ENCODE data around the gene TBC1D14.

The TBC1D14 gene

GRCh38 chr4:6960628-6961412, 51.2 kb downstream of the TBC1D14 start:
- Histone ChIP-seq H3K27ac (ENCODE audit: low read length) (no peak overlapping the region), H3K27me3 (ENCODE audit: low read depth, low read length) (no peaks in the 10 kb centered on the region), H4K20me1 (ENCODE audit: insufficient read depth, low read length) (peaks cover 49% of the 10 kb centered on the region), H3K4me2 (ENCODE audit: low read length) (no peak overlapping the region), H2AFZ (ENCODE audit: low read depth, low read length) (no peak overlapping the region), H3K79me2 (ENCODE audit: low read length) (peaks cover 31% of the 10 kb centered on the region), H3K9me3 (ENCODE audit: insufficient read depth, low read length) (no peaks in the 10 kb centered on the region), H3K36me3 (replicated peaks; ENCODE audit: low read depth, low read length) (peaks cover 3% of the 10 kb centered on the region), H3K4me3 (ENCODE audit: low read length) (no peak overlapping the region), H3K9ac (ENCODE audit: low read length) (no peak overlapping the region), H3K4me1 (ENCODE audit: low read length) (peaks cover 32% of the 10 kb centered on the region)
- TF ChIP-seq, protein P1, sequence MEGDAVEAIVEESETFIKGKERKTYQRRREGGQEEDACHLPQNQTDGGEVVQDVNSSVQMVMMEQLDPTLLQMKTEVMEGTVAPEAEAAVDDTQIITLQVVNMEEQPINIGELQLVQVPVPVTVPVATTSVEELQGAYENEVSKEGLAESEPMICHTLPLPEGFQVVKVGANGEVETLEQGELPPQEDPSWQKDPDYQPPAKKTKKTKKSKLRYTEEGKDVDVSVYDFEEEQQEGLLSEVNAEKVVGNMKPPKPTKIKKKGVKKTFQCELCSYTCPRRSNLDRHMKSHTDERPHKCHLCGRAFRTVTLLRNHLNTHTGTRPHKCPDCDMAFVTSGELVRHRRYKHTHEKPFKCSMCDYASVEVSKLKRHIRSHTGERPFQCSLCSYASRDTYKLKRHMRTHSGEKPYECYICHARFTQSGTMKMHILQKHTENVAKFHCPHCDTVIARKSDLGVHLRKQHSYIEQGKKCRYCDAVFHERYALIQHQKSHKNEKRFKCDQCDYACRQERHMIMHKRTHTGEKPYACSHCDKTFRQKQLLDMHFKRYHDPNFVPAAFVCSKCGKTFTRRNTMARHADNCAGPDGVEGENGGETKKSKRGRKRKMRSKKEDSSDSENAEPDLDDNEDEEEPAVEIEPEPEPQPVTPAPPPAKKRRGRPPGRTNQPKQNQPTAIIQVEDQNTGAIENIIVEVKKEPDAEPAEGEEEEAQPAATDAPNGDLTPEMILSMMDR (IDR thresholded peaks at IDR 0.05; ENCODE audit: low read depth, low read length) = no peak
- TF ChIP-seq EZH2phosphoT487 (IDR thresholded peaks at IDR 0.05; ENCODE audit: low read depth) = no peak

DNA sequence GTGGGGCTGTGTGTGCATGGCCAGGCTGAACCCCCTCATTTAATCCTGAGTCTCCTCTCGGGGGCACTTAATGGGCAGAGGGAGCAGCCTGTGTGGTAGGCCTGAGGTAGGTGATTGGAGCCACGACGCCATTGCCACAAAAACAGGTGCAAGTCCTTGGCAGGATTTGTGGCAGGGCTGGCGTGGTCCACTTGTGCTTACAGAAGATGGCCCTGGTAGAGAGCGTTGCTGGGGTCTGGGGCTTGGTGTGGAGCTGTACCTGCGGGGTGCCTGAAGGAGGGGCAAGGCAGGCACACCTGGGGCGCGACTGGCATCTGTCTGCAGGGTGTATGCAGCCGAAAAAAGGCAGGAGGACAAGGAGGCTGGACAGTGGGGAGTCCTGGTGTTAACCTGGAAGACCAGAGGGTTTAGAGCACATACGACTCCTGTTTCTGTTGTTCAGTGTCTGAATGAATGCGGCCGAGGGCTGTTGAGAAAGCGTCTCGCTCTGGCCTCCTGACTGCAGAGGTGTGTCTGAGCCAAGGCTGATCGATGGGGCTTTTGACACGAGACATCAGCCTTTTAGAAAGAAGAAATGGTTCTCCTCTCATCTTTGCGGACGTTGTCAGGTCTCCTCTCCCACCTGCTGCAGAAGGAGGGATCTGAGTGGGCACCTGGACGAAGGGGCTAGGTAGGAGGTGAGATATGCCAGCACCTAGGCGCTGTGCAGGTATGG, 52.0 kb downstream of the TBC1D14 start:
- H3K4me3 ChIP-seq (ENCODE audit: low read length) = no peak overlapping the region
- peaks cover 32% of the 10 kb centered on the region for H3K4me1 ChIP-seq (ENCODE audit: low read length)
- peaks cover 45% of the 10 kb centered on the region for H4K20me1 ChIP-seq (ENCODE audit: insufficient read depth, low read length)
- no peak overlapping the region for H3K9ac ChIP-seq (ENCODE audit: low read length)
- TF ChIP-seq EZH2phosphoT487 (IDR thresholded peaks at IDR 0.05; ENCODE audit: low read depth) = no peak
- TF ChIP-seq, protein P1 (IDR thresholded peaks at IDR 0.05; ENCODE audit: low read depth, low read length) = no peak
- H3K9me3 ChIP-seq (ENCODE audit: insufficient read depth, low read length) = no peaks in the 10 kb centered on the region
- no peak overlapping the region for H3K4me2 ChIP-seq (ENCODE audit: low read length)
- H3K36me3 ChIP-seq (replicated peaks; ENCODE audit: low read depth, low read length) = peaks cover 3% of the 10 kb centered on the region
- H2AFZ ChIP-seq (ENCODE audit: low read depth, low read length) = no peak overlapping the region
- peaks cover 37% of the 10 kb centered on the region for H3K79me2 ChIP-seq (ENCODE audit: low read length)
- H3K27me3 ChIP-seq (ENCODE audit: low read depth, low read length) = no peaks in the 10 kb centered on the region
- no peak overlapping the region for H3K27ac ChIP-seq (ENCODE audit: low read length)

DNA sequence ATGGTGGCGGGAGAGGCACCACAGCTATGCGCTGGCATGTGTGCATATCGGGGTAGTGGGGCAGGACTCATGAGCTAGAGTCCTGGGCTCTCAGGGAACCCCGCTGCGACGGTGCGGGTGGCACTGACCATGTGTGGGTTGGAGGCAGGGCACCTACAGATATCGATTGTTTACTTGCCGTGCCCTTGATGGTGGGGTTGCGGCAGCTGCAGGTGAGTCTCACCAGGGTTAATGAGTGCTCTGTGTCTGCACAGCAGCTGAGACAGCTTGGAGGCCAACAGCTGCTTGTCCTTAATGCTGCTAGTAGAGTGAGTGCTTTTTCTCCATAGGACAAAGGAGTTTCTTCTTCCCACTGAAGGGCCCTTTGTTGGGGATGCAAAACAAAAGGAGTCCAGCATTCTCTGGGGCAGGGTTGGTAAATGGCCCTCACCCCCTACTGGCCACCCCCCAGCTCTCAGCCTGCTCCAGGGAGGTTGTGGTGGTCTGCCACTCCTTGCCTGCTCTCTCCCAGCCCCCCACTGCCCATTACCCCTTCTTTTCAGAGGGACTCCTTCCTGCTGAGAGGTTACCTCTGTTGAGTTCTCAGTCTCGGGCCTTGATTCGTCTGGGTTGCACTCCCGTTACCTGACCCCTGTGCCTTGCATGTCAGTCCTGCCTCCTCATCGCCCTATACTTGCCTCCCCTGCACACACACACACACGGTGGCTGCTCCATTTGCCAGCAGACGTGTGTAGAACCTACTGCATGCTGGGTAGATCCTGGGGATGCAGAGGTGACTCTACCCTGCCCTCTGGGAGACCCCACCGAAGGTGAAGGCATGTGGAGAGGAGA, 52.8 kb downstream of the TBC1D14 start:
- TF ChIP-seq, protein P1 (IDR thresholded peaks at IDR 0.05; ENCODE audit: low read depth, low read length) = no peak
- TF ChIP-seq EZH2phosphoT487 (IDR thresholded peaks at IDR 0.05; ENCODE audit: low read depth) = no peak
- no peaks in the 10 kb centered on the region for H3K9me3 ChIP-seq (ENCODE audit: insufficient read depth, low read length)
- H3K27ac ChIP-seq (ENCODE audit: low read length) = no peak overlapping the region
- H2AFZ ChIP-seq (ENCODE audit: low read depth, low read length) = no peak overlapping the region
- H3K4me2 ChIP-seq (ENCODE audit: low read length) = peak overlapping the region; percentile 97
- H3K4me3 ChIP-seq (ENCODE audit: low read length) = no peak overlapping the region
- H3K9ac ChIP-seq (ENCODE audit: low read length) = no peak overlapping the region
- peaks cover 32% of the 10 kb centered on the region for H3K4me1 ChIP-seq (ENCODE audit: low read length)
- peaks cover 36% of the 10 kb centered on the region for H3K79me2 ChIP-seq (ENCODE audit: low read length)
- peaks cover 41% of the 10 kb centered on the region for H4K20me1 ChIP-seq (ENCODE audit: insufficient read depth, low read length)
- H3K27me3 ChIP-seq (ENCODE audit: low read depth, low read length) = no peaks in the 10 kb centered on the region
- peaks cover 3% of the 10 kb centered on the region for H3K36me3 ChIP-seq (replicated peaks; ENCODE audit: low read depth, low read length)
